HG03354 (cell line): Measurements from ENCODE around the gene LTB4R.
"Not testable (repeated sequence)": the region's sequence is repeated elsewhere in the genome, so short reads cannot be mapped to it uniquely, and the experiment has no call there.

Experiments used
- ATAC-seq: cut with Tn5 transposase; IDR thresholded peaks from one replicate; pipeline ENCODE4 v1.9.1; 2021; ENCODE audit warnings: mild to moderate bottlenecking; ENCODE audit not compliant: unreplicated experiment, poor library complexity, severe bottlenecking

The LTB4R gene

DNA sequence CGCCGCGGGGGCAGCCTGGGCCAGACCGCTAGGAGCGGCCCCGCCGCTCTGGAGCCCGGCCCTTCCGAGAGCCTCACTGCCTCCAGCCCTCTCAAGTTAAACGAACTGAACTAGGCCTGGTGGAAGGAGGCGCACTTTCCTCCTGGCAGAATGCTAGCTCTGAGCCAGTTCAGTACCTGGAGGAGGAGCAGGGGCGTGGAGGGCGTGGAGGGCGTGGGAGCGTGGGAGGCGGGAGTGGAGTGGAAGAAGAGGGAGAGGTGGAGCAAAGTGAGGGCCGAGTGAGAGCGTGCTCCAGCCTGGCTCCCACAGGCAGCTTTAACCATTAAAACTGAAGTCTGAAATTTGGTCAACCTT, 5.3 kb downstream of the LTB4R start:
- ATAC-seq = no peak

DNA sequence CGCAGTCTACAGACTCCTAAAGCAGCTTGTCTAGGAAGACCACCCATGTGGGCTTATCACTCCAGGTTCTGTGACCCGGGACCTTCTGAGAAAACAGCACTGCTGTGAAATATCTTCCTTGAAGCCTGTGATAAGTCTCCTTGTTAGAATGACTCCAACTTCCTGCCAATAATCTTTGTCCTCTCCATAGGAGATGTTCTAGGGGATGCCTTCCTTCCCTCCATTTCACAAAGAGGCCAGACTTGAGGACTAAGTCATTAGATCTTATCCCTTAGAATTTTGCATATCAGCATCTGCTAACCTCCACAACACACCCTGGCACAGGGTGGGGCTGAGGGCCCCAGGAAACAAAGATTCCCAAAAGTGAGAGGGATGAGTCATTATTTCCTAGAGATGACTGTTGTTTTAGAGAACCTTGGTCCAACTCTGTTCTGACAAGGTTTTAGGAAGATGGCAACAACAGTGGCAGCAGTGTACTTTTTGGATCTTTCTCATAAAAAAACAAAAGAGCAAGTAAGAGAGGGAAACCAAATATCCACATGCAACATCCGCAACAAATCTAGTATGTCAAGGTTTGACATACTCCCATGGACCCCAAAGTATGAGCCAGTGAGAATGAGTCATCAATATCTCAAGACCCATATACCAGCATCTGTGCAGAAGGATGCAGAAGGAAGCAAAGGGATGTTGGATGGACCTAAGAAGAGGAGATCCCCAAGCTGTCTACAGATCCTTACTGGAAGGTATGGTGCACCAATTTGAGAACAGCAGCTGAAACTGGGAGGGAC, 6.0 kb downstream of the LTB4R start:
- no peak for ATAC-seq

DNA sequence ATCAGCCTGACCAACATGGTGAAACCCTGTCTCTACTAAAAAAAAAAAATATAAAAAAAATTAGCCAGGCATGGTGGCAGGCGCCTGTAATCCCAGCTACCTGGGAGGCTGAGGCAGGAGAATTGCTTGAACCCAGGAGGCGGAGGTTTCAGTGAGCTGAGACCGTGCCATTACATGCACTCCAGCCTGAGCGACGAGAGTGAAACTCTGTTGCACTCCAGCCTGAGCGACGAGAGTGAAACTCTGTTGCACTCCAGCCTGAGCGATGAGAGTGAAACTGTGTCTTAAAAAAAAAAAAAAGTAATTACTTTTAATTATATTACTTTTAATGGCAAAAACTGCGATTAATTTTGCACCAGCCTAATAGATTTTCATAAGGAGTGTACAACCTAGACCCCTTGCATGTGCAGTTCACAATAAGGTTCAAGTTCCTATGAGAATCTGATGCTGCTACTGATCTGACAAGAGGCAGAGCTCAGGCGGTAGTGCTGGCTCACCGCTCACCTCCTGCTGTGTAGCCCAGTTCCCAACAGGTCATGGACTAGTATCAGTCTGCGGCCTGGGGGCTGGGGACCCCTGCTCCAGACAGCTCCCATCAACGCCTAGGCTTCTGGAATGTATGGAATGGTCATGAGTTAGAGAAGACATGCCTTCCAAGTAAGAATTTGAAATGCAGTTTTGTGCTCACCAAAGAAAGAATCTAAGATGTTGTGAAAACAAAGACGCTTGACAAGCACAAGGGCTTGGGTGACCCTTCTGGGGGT, 10.1 kb downstream of the LTB4R start:
- ATAC-seq = no peak

DNA sequence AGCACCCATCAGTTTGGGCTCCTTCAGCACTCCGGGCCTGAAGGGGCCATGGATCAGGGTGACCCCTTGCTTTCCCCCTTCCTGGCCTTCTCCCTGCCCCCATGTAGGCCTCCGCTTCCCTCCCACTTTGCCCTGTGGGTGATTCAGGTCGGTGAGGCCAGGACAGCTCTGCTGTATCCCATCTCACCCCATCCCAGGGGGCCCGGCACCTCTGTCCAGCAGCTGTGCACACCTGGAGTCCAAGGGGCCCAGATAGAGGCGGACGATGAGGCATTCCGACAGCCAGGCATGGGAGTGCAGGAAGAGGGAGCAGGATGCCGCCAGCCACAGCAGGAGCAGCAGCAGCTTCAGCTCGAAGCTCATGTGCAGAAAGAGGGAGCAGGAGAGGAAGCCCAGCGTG, 11.4 kb downstream of the LTB4R start:
- ATAC-seq = no peak

DNA sequence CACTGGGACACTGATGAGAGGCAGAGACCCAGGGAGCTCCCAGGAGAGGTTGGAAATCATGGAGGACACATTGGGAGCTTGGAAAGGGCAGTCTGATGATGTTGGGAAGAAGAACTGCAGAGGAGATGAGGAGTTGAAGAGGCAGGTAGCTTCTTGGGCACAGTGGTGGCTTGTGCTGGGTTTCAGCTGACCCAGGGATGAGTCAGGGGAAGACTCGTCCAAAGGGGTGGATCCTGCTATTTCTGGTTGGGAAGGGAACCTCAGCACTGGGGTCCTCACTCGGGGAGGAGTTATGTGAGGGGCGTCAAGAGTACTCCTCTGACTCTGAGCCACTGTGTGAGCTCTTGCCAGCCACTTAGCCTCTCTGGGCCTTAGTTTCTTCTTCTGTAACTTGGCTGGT, 12.0 kb downstream of the LTB4R start:
- no peak for ATAC-seq

DNA sequence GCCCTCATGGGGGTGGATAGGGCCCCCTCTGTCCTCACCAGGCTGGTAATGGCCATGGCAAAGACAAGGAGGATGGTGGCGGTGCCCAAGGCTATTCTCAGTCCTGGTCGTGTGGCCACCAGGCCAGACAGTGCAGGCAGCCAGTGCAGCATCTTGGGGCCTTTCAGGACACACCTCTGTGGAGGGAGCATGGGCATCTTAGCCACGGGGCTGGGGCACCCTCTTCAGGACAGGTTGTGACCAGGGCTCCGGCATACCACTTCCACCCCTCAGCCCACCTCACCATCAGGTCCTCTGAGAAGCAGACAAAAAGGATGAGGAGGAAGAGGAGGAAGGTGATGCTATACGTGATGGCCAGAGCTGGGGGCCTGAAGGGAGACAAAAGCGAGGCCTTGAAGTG, 12.7 kb downstream of the LTB4R start:
- ATAC-seq = no peak

DNA sequence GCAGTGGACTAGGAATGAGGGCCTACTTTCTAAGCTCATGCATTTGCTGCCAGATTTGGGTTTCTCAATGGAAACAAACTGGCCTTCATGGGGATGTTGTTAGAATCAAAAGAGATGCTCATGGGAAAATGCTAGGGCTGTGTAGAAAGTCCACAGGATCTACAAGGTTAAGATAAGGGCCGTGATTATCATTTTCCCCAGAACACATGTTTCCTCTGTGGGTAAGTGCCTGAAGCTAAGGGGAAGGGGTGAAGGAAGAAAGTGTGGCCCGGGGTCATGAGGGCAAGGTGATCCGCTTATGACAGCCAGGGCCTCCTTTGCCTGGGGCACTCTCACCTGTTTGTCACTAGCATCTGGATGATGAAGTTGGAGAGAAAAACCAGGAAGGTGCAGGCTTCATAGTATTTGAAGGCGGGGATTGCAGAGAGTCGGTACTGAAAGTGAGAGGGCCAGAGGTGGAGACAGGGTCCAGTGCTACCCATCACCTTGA, 13.8 kb downstream of the LTB4R start:
- no peak for ATAC-seq

DNA sequence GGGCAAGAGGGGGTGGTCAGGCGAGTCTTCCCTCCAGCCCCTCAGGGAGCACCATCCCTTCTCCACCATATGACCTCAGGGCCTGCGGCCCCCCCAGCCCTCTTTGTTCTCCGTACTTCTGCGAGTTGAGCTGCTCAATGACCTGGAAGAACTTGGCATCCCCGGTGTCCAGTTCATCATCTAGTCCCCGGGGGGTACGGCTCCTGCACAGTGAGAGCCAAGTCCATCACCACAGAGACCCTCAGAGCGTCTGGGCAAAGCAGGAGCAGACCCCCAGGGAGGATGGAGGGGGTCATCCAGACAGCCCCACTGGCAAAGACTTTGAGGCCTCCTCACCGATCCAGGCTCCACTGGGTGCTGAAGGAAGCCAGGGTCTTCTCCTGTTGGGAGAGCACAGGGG, 14.7 kb downstream of the LTB4R start:
- no peak for ATAC-seq

DNA sequence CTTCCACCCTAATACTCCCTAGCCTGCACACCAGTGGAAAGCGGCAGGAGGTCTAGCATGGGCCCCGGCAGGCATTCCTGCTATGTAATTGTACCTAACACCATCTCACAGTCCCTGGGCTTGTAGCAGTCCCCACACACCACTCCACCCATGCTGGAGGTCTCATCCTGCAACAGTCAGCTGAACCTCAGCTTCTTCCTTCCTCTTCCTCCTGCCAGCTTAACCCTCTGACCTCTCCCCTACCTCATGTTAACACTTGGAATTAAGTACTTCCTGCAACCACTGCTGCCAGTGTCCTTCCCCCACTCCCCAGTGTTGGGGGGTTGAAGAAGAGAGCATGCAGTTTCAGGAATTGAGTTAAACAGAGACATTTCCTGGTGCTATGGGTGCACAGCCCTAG, 16.0 kb downstream of the LTB4R start:
- no peak for ATAC-seq

DNA sequence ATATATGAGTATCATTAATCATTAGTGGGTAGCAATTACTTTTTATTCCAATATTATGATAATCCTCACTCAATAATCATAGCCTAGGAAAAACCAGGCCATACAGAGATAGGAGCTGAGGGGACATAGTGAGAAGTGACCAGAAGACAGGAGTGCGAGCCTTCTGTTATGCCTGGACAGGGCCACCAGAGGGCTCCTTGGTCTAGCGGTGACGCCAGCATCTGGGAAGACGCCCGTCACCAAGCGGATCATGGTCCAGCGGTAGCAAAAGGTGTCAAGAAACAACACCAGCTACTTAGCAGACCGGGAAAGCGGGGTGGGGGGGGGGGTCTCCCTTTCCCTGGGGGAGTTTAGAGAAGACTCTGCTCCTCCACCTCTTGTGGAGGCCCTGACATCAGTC, 16.6 kb downstream of the LTB4R start:
- ATAC-seq = not testable (repeated sequence)

DNA sequence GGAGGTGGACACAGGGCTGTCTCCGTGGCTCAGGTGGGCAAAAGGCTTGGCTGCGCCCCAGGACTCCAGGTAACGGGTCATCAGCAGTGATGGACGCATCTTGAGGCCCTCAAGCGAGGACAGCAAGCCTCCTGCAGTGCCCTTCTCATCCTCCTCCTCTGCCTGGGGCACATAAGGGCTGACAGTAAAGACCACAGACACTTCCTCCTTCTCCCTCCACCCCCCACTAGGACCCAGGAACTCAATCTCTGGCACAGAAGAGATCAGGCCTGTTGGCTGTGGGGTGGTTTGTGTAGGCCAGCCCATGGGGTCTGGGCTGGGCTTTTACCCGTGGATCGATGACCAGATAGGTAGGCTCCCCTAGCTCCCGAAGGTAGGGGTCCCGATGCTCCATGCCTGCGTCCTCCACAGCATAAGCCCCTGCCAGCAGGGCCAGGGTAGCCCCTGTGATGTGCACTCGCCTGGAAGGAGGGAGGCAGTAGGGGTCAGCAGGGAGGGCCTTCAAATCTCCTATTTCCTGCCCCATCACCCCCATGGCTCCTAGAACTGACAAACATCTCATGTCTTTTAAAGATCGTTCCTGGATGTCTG, 17.9 kb downstream of the LTB4R start:
- no peak for ATAC-seq

DNA sequence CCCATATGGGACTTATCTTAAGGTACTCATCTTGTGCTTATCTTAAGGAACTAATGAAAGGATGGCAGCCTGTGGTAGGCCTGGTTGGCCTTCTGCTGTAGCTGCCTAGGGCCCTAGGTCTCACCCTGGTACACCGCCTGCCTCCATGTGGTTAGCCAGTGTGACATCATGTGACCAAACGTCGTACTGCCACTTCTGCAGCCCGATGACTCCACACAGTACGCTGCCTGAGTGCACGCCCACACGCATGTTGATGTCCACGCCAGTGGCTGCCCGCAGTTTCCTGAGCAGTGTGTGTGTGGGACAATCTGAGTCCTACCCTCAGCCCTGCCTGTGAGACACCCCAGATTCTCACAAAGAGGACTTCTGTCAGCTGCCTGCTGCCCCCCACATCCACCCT, 18.4 kb downstream of the LTB4R start:
- no peak for ATAC-seq

DNA sequence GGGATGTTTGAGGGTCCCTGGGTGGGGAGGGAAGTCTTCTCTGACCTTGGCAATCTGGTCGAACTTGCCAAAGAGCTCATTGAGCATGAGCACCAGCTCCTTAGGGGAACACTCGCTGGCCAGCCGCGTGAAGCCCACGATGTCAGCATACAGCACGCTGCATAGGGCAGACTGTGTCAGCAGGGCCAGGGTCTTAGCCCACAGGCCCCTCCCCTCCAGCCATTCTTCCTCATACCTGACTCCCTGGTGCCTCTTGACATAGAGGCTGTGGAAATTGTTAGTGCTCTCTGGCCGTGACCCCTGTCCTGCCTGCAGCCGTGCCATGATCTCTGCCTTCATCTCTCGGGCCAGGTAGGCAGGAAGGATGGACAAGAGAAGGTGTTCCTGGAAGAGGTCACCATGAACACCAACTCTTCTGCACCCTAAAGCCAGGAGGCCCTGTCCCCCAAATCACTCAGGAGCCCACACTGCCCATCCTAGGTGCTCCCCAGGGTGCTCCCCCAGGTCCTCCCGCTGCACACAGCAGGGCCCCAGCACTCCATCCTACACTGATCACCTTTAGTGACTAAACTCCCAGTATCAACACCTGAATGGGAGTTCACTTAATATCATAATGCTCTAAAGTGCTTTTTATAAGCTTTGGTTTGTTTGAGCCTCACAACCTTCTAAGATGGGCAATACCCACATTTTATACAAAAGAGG, 19.8 kb downstream of the LTB4R start:
- no peak for ATAC-seq

DNA sequence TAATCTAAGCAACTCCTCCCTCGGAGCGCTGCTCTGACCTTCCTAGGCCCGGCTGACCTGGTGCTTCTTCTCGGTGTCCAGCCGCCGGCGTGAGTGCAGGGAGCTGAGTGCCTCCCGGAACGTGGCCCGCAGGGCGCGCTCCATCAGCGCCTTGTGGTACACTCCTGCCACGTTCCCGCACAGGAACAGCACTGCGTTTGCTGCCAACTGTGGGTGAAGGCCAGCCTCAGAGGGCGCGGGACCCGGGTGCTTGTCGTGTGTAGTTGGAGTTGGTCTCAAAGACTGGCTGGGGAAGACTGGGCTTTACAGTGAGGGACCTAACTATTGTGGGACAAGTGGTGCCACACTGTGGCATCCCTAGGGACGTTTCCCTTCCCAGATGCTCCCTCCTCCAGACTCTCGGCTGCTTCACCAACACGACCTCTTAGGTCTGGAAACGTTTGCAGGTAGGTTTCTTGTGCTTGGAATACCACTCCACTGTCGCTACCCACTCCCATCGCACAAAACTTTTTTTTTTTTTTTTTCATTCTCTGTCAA, 20.5 kb downstream of the LTB4R start:
- ATAC-seq = peak; percentile 2

DNA sequence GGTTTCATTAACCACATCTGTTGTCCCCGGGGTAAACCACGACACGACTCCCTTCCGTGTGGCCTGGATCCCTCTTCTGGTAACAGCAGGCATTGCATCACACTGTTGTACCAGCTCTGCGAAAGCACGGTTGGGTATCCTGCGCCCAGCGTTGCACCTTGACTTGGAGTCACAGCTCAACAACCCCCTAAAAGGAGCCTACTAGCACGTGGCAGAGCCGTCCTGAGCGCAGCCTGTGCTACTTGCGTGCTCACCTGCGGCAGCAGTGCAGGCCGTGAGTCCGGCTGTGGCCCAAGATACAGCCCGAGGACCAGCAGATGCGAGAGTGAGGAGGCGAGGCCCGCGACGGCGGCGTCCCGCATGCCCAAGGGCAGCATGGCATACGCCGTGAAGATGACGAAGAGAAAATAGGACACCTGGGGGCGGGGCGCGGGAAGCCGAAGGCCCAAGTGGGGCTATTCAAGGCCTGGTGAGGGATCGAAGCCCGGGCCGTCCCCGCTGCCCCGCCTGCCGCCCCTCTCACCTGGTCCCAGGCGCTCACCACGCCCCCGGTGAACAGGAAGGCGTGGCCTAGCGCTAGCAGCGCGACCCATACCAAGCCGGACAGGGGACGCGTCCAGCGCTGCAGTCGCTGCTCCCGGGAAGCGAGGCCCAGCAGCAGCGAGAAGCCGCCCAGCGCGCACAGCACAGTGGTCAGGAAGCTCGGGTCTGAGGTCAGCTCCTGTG, 21.1 kb downstream of the LTB4R start:
- ATAC-seq = peak; percentile 88

DNA sequence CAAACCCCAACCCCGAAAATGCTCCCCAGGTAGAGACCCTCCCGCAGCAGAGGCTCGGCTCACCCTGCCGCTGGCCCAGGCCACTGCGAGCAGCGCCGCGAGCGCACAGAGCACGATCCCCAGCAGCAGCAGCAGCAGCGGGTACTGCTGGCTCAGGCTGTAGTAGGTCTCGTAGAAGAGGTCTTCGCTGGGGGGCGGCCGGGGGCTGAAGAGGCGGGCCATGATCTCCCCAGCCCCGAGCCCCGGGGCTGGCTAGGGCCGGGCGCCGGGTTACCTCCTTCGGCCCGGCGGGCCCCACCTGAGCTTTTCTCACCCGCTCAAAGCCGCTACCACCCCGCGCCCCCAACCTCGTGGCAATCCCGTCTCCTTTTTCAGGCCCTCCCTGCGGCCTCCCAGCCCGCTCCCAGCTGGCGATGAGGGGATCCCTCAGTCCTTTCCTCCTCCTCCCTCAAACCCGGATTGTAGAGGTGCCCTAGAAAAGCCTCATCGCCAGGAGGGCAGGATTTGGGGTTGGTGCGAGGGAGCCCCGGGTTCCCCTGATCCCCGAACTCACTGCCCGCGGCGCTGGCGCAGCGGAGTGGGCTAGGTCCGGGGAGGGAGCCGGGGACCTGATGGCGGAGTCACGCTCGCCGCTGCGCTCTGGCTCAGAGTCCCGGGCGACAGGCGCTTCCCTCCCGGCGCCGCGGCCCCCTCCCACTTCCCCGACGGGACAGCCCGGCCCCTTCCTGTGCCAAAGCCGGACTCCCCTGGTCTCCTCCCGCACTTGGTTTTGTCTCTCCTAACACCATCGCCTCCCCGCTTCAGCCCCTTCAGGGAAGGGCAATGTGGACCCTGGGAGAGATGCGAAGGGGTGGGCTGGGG, 23.4 kb downstream of the LTB4R start, which contains the start of gene ADCY4:
TSS of gene ADCY4 (minus strand) at position 641 of the 861 bp plus-strand sequence. CDS start at position 222, 419 bp downstream.
- no peak for ATAC-seq

DNA sequence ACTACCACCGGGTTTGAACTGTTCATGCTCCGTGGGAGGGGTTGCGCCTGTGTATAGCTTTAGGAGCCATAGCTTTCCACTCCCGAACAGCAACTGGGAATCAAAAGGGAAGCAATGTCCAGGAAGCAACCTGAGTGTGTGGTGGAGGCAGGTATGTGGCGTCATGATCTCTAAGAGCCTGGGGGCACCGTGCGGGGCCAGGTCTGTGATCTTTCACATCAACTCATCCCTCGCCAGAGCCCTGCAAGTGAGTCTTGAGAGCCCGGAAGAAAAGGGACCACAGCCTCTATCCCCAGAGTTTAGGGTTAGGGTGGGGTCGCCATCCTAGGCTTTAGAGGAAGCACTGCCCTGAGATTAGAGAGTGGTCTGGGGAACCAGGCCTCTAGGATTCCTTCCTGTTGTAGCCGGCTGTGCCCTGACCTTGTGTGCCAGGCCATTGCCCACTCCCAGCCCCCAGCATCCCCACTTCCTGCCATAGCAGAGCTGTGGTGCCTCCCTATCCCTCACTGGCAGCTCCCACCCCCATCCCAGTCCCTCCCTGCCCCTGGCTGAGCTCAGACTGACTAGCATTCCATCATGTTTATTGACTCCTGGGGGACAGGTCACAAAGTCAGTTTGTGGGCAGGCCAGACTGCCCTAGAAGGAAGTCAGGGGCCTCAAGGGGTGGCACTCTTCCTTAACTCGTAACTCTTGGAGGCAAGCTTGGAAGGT, 24.3 kb downstream of the LTB4R start:
- no peak for ATAC-seq
